Keratinocyte (primary cell): Measurements from ENCODE around the gene CCDC71. TPM values are rescaled to one million over a fixed set of nuclear protein-coding genes. Genes with fewer than 3 reads are reported as not detected.

Experiments used
- DNase-seq: peaks from one replicate; pipeline ENCODE4 v3.0.0-alpha.2; 2011; ENCODE audit warnings: low read depth, missing footprints, low spot score
- FAIRE-seq: peaks from 2 replicates; lab custom pipeline; 2011; peaks lifted over from hg19 to GRCh38; lab: Jason Lieb, UNC
- H2AFZ ChIP-seq: 2 replicates; pipeline ENCODE4 v1.6.0; 2012; ENCODE audit warnings: low read length, control low read depth, inconsistent platforms; ENCODE audit not compliant: control insufficient read depth
- H3K27ac ChIP-seq: 2 replicates; pipeline ENCODE4 v1.5.1; 2011; ENCODE audit warnings: low read length; ENCODE audit not compliant: control insufficient read depth, insufficient read depth
- H3K27me3 ChIP-seq: 3 replicates; pipeline ENCODE4 v1.6.0; 2011; ENCODE audit warnings: low read length; ENCODE audit not compliant: control insufficient read depth, insufficient read depth; ENCODE audit errors: extremely low read depth
- H3K36me3 ChIP-seq, 2 experiments: 2 replicates in 1 of 2; 3 replicates in 1 of 2; pipeline ENCODE4 v1.5.1; 2011; ENCODE audit warnings: low read length in 2 of 2, mild to moderate bottlenecking in 1 of 2; ENCODE audit not compliant: control insufficient read depth in 2 of 2, insufficient read depth in 2 of 2; ENCODE audit errors: extremely low read depth in 1 of 2
- H3K4me1 ChIP-seq: 3 replicates; pipeline ENCODE4 v1.5.1; 2011; ENCODE audit warnings: low read length; ENCODE audit not compliant: control insufficient read depth, insufficient read depth; ENCODE audit errors: extremely low read depth
- H3K4me2 ChIP-seq: 3 replicates; pipeline ENCODE4 v1.6.0; 2011; ENCODE audit warnings: low read depth, low read length; ENCODE audit not compliant: control insufficient read depth, insufficient read depth; ENCODE audit errors: extremely low read depth
- H3K4me3 ChIP-seq, 3 experiments: fragments of 200-600 bp in 1 of 3; sonication (generic) in 1 of 3; 2 replicates in 2 of 3; 3 replicates in 1 of 3; pipeline ENCODE4 v1.5.1; 2011 to 2016; ENCODE audit warnings: low read length in 3 of 3, mild to moderate bottlenecking in 3 of 3, control low read depth in 2 of 3, inconsistent platforms in 1 of 3, low read depth in 1 of 3, mixed read lengths in 1 of 3, mixed run types in 1 of 3, moderate library complexity in 1 of 3; ENCODE audit not compliant: control insufficient read depth in 2 of 3, insufficient read depth in 2 of 3; ENCODE audit errors: extremely low read depth in 1 of 3
- H3K79me2 ChIP-seq: 2 replicates; pipeline ENCODE4 v1.6.0; 2012; ENCODE audit warnings: low read length; ENCODE audit not compliant: control insufficient read depth, insufficient read depth
- H3K9ac ChIP-seq: 3 replicates; pipeline ENCODE4 v1.6.0; 2011; ENCODE audit warnings: low read length; ENCODE audit not compliant: control insufficient read depth, insufficient read depth; ENCODE audit errors: extremely low read depth
- H3K9me1 ChIP-seq: 3 replicates; pipeline ENCODE4 v1.6.0; 2011; ENCODE audit warnings: low read length; ENCODE audit not compliant: control insufficient read depth, insufficient read depth; ENCODE audit errors: extremely low read depth
- H3K9me3 ChIP-seq: 2 replicates; pipeline ENCODE4 v1.5.1; 2012; ENCODE audit warnings: low read depth, low read length; ENCODE audit not compliant: control insufficient read depth
- H4K20me1 ChIP-seq: 3 replicates; pipeline ENCODE4 v1.6.0; 2011; ENCODE audit warnings: low read length; ENCODE audit not compliant: control insufficient read depth, insufficient read depth; ENCODE audit errors: extremely low read depth
- CTCF ChIP-seq, 3 experiments: IDR thresholded peaks in 1 of 3; conservative IDR thresholded peaks in 1 of 3; optimal IDR thresholded peaks in 1 of 3; 2 replicates in 2 of 3; 3 replicates in 1 of 3; pipeline versions ENCODE3 to v1.5.1; 2011; ENCODE audit warnings: low read length in 3 of 3, mild to moderate bottlenecking in 3 of 3, moderate library complexity in 2 of 3, control low read depth in 1 of 3, inconsistent platforms in 1 of 3; ENCODE audit not compliant: insufficient read depth in 2 of 3; ENCODE audit errors: extremely low read depth in 1 of 3
- EZH2 ChIP-seq: IDR thresholded peaks from one replicate; pipeline ENCODE4 v1.6.1; 2012; ENCODE audit warnings: inconsistent platforms, mild to moderate bottlenecking, low read length, moderate library complexity
- dilution Hi-C: fragments of 300-500 bp; cut with MboI; formaldehyde crosslinking; loops from one replicate; pipeline ENCODE4 v1.7.0; 2020; ENCODE audit warnings: low sequenced_read_pairs; ENCODE audit not compliant: extremely low pct_ligation_motif_present
- polyA plus RNA-seq, 5 experiments: library from polyadenylated mRNA; depleted of rRNA in 3 of 5; stranded (reverse) in 3 of 5; stranded (forward) in 1 of 5; unstranded in 1 of 5; fragments of >200 nt; gene quantifications; 1 replicate in 1 of 5; 2 replicates in 3 of 5; 3 replicates in 1 of 5; pipeline versions ENCODE4 v1.2.1 to v1.2.3, GENCODE V29; 2011 to 2012; ENCODE audit warnings: missing spikeins in 2 of 5, low read depth in 1 of 5, low replicate concordance in 1 of 5

The CCDC71 gene
- polyA plus RNA-seq, 1 donor (not counting 4 experiments of a cell fraction or from before 2014, with no cell fraction given): 18.8 TPM

DNA sequence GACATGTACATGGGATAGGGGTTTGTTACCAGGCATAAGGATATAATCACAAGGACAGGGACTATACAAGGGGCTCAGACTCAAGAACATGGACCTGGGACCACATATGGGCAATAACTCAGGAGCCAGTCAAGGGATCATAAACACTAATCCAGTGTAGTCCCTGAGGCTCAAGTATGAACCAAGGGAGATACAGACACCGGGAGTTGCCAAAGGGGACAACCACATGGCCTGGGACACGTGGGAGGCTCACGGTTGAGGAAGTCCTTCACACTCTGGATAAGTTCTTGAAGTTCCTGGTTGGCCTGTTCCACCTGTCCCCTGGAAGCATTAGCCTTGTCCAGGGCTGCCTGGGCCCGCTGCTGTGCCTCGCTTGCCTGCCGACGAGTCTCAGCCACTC, 43.7 kb downstream of the CCDC71 start:
- H4K20me1 ChIP-seq: no peaks in the 10 kb centered on the region
- TF ChIP-seq EZH2 (no peak), CTCF (optimal IDR thresholded peaks at IDR 0.05 in 1 of 3, IDR thresholded peaks at IDR 0.05 in 1 of 3, conservative IDR thresholded peaks at IDR 0.05 in 1 of 3; ENCODE audit: extremely low read depth in 1 of 3, insufficient read depth in 2 of 3, low read length in 3 of 3) (no peak)
- FAIRE-seq: no peak
- H3K79me2 ChIP-seq: peaks cover 15% of the 10 kb centered on the region
- no peaks in the 10 kb centered on the region for H3K9me3 ChIP-seq
- H3K36me3 ChIP-seq: peaks cover 31 to 43% of the 10 kb centered on the region in 2 experiments
- H3K9ac ChIP-seq: no peak overlapping the region
- no peak overlapping the region for H3K4me2 ChIP-seq
- no peak for DNase-seq
- H3K4me1 ChIP-seq: peaks cover 13% of the 10 kb centered on the region
- H3K27ac ChIP-seq: no peak overlapping the region
- peaks cover 2% of the 10 kb centered on the region for H3K9me1 ChIP-seq
- no peaks in the 10 kb centered on the region for H3K27me3 ChIP-seq
- H2AFZ ChIP-seq: no peak overlapping the region
- dilution Hi-C loops: no loop called here
- no peak overlapping the region for H3K4me3 ChIP-seq

- peaks cover 13% of the 10 kb centered on the region for H3K4me1 ChIP-seq
- no peak overlapping the region for H2AFZ ChIP-seq
- no peak overlapping the region for H3K9ac ChIP-seq
- H3K27me3 ChIP-seq: no peaks in the 10 kb centered on the region
- H3K9me1 ChIP-seq: peaks cover 2% of the 10 kb centered on the region
- H3K4me3 ChIP-seq: no peak overlapping the region
- FAIRE-seq (no peak), DNase-seq (no peak)
- dilution Hi-C loops: no loop called here
- peaks cover 15% of the 10 kb centered on the region for H3K79me2 ChIP-seq
- H4K20me1 ChIP-seq: no peaks in the 10 kb centered on the region
- H3K36me3 ChIP-seq: peaks cover 35 to 47% of the 10 kb centered on the region in 2 experiments
- H3K4me2 ChIP-seq: no peak overlapping the region
- H3K27ac ChIP-seq: no peak overlapping the region
- H3K9me3 ChIP-seq: no peaks in the 10 kb centered on the region
- TF ChIP-seq EZH2 (no peak), CTCF (optimal IDR thresholded peaks at IDR 0.05 in 1 of 3, IDR thresholded peaks at IDR 0.05 in 1 of 3, conservative IDR thresholded peaks at IDR 0.05 in 1 of 3; ENCODE audit: extremely low read depth in 1 of 3, insufficient read depth in 2 of 3, low read length in 3 of 3) (no peak)
Observed at GRCh38 chr3:49122022-49122421, 44.1 kb downstream of the CCDC71 start.
